ENCODE data around the gene RASA2.
A peak's percentile ranks its signal among the peaks of the same experiment; 100 is the strongest.

RASA2 gene

DNA sequence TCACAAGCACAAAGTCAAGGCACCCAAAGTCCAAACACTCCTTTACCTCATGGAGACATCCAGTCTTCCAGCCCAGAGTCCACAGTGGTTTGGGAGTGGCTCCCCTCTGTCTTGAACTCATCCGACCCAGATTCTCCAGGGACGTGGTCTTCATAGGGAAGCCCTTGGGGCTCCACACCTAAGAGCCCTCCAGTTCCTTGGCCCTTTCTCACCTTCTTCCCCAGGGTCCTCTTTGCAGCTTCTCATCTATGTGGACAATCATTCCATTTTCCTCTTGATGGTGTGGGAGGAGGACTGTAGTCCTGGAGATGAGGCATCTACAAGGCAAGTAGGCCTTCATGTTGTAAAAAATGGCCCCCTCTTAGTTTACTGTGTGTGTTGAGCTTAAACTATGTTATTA lies 164.0 kb downstream of the RASA2 start:
- no peak for DNase-seq

DNA sequence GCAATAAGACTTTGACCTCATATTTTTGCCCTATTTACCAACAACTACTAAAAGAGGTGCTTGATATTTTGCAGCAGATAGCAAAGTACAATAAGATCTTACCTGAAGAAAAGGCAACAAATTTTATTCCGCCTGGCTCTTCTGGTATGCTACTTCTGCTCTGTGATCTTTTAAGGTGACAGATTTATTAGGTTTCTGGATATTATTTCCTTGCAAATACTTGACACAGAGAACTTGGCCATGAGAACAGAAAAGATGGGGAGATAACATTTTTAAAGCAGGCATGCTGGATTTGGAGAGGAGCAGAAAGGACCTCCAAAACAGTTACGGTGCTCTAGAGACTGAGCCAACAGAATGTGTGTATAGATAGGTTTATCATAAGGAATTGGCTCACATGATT lies 164.6 kb downstream of the RASA2 start:
- DNase-seq = no peak

DNA sequence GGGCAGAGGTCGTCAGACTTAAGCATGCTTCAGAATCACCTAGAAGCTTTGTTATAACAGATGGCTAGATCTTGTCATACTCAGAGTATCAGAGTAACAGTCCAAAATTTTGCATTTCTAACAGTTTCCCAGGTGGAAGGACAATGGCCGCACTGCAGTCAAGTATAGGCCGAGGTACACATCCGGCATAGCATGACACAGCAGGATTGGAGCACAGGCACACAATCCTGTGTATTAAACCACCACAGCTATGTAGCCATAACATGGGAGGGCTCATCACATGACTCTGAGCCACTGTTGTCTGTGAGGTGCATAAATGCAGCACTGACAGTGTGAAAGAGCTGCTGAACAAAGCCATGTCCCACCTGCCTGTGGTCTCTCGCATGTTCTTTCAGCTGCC lies 165.5 kb downstream of the RASA2 start:
- DNase-seq = no peak

DNA sequence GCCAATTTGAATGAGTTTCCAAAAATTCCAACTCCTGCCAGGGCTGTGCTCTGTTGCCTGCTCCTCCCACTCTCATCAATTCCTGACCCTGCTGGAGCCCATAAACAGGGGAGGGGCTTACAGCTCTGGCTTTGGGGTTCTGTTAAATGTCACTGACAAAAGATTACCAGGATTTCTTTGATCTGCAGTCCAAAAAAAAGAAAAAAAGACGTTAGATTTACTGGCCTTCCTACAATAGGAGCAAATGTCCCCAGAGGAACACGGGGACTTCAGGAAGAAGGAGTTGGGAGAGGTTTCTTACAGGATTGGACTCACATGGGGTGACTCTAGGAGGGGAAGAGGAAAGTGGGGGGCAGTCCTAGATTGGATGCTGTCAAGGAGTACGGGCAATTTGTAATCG lies 167.0 kb downstream of the RASA2 start:
- DNase-seq = no peak

DNA sequence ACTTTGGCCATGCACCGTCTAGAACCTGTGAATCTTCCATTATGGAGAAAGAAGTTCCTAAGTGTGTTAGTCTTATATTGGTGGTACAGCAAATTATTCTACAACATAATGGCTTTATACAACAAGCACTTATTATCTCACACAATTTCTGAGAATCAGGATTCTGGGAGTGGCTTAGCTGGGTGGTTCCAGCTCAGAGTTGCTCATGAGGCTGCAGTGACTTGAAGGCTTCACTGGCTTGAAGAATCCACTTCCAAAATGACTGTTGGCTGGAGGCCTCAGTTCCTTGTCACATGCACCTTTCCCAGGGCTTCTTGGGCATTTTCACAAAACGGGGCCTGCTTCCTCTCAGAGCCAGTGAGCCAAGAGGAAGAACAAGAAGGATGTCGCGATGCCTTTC lies 169.0 kb downstream of the RASA2 start:
- DNase-seq = no peak

DNA sequence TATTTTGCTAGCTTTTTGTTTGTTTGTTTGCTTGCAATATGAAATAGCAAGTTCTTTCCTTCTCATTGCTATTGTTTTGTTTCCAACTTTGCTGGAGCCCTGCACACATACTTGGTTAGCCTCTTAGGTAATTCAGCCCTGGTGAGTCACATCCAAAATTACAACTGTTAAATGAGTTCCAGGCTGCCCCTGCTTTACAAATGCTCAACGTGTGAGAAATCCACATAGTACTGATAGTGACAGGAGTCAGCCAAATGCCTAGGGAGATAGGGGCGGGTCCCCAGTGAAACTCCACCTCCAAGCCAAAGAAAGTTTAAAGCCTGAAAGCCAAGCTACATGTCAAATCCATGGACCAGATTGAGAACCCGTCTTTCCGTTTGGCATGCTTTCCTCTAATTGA lies 169.9 kb downstream of the RASA2 start:
- DNase-seq = peak; percentile 64

DNA sequence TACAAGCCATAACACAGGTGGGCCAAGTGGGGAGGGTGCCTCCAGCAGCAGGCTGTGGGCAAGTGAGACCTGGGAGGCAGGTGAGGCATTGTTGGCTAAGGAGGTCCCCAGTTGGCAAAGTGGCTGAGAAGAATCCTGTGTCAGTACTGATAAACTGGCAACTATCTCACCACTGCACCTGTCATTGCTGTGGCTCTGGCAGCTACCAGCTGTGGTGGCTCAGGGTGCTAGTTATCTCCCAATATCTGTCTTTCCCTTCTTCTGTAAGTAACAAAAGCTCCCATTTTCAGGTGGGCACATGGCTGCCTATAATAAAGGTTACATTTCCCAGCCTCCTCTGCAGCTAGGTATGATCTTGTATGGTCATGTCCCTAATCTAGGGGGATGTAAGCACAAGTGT lies 170.7 kb downstream of the RASA2 start:
- DNase-seq = no peak

DNA sequence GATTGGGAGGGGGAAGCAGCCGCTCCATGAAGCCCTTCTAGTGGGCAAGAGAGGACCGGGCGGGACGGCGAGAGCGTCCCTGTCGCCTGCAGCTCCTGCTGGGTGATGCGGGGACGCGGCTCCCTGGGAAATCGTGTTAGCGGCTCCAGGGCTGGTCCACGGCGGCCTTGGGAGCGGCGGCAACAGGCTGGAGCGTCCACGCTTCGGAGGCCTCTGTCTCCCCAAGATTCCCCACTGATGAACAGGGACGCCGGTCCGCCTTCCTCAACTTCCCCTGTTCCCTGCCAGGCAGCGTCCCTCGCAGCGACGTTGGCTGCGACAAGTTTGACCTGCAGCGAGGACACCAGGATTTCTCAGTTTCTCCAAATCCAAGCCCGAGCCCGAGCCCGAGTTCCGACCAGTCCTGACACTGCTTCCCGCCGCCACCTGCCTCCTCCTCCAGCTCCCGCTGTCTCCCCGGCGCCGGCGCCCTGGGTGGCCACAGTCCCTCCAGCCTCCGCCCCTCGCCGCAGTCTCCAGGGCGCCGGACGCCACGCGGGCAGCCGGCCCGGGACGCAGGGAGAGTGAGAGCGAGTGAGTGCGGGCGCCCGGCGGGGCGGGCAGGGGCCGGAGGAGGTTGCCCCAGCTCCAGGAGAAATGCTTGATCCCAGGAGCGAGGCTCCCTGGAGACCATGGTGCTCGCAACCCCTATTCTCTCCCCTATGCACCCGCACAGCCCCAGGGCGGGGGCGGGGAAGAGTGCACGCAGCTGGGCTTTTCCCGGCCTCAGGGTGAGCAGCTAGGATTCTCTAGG lies 173.2 kb downstream of the RASA2 start:
- DNase-seq = peak; percentile 73

DNA sequence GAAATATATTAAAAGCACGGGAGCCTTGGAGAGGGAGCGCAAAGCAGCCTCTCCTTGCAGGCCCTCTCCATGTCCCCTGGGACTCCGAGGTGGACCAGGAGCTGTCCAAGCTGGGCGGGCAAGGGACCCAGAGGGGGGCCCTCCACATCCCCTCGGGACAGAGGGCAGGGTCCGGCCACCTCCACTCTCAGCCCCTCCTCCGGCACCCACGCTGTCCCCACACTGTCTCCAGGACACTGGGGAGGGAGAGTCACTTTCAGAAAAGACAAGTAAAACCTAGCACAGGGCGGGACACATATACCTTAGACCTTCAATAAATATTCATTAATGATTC lies 173.8 kb downstream of the RASA2 start:
- no peak for DNase-seq

DNA sequence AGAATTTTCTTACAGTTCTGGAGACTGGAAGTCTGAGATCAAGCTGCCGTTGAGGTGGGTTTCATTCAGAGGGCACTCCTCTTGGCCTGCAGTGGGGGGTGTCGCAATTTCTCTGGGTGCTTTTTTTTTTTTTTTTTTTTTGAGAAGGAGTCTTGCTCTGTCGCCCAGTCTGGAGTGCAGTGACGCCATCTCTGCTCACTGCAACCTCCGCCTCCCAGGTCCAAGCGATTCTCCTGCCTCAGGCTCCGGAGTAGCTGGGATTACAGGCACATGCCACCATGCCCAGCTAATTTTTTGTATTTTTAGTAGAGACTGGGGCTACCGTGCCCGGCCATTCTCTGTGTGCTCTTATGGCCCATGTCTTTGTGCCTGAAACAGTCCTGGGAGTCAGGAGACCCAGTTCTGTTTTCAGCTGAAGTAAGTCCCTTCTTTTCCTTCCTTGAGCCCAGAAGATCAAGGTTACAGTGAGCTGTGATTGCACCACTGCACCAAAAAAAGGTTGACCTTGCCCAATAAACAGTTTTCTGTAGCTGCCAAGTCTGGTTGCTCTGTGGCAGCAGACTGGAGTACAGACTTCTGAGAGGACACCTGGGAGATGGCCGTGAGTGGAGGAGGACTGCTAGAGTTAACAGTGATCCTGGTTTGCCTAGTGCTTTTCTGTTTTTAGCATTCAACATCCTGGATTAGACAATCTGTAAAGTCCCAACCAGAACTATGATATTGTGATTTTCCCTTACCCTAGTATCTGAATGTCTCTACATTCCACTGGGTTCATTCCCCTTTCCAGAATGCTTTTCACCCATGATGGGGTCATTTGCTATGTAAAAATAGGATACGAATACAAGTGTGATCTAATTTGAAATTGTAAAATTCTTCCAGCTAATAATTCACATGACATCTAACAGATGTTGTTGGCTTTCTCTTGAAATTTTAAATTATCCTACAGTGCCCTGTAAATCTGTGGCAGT lies 174.7 kb downstream of the RASA2 start:
- no peak for DNase-seq

DNA sequence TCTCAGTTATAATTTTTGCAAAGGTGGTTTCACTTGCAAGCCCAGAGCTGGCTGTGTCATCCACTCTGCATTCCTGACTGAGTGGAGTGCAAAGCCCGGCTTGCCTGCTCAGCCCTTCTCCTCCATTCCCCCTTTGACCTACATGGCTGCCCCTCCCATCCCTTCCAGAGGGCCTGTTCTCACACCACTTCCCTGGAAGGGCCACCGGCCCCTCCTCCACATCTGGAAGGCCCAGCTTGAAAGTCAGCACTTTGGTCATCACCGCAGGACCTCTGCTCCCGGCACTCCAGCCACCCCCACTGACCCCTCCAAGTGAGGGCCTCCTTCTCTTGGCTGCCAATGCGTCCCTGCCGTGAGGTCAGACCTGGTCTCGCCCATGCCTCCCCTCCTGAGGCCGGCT lies 177.2 kb downstream of the RASA2 start:
- peak; percentile 21 for DNase-seq

Measured in EL (cell line).